ENCODE results near the gene ZBTB42. TPM values are rescaled to one million over a fixed set of nuclear protein-coding genes. Genes with fewer than 3 reads are reported as not detected.

ZBTB42 gene
- total and polyA plus RNA-seq, 4 donors = 1.5 to 9.4 (median 4.9) TPM

DNA sequence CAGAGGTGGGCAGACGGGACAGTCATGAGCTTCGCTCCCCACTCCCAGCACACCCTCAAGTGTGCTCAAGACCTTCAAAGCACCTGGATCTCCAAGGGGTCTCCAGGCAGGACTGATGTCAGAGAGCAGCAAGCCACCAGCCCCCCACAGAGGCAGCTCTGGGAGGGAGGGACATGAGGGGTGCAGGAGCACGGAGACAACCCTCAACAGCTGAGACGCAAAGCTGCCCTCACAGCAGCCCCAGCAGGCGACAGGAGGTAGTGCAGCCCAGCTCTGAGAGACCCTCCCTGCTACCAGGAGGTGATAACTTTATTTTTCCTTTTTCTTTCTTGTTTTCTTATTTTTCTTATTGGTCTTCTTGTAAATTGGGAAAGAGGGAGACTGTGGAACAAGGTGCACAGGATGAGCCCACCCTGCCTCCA, 30.0 kb upstream of the ZBTB42 start:
- 95% methylated on average over 5 of the region's 5 CpGs for WGBS
- peaks cover 17 to 41% (median 21%) of the 10 kb centered on the region in 4 donors for H3K36me3 ChIP-seq (ENCODE audit: control insufficient read depth in 4 of 4, insufficient read depth in 3 of 4, low read depth in 1 of 4, low read length in 3 of 4)

DNA sequence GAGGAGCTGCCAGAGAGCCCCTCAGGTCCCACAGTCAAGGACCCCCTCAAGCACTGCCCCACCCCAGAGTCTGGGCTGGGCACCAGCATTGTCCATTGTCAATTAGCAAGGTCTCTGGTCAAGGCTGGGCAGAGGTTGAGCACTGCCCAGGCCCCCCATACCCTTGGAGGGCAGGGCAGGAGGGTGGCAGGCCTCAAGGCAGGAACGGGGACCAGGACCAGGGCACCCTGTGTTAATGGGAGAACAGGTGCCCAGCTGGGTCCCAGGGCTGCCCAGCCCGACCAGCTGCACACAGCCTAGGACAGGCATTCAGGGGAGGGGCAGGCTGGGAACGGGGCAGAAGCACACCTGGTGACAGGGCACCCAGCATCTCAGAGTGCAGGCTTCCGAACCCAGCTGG, 29.5 kb upstream of the ZBTB42 start:
- Histone ChIP-seq H3K9me3 (ENCODE audit: control insufficient read depth in 4 of 4, low read length in 3 of 4) (no peaks in the 10 kb centered on the region), H3K27ac (ENCODE audit: low read depth in 1 of 2, low read length in 2 of 2) (no peak overlapping the region), H3K36me3 (ENCODE audit: control insufficient read depth in 4 of 4, insufficient read depth in 3 of 4, low read depth in 1 of 4, low read length in 3 of 4) (peaks cover 17 to 43% (median 22%) of the 10 kb centered on the region in 4 donors), H3K4me3 (ENCODE audit: low read depth in 1 of 3, low read length in 3 of 3) (no peak overlapping the region), H3K27me3 (ENCODE audit: control insufficient read depth in 4 of 4, insufficient read depth in 4 of 4, low read length in 3 of 4) (no peaks in the 10 kb centered on the region), H3K4me1 (ENCODE audit: control insufficient read depth in 4 of 4, insufficient read depth in 4 of 4, low read length in 3 of 4) (peaks cover 5 to 31% (median 18%) of the 10 kb centered on the region in 4 donors), H3K9ac (ENCODE audit: low read depth in 1 of 2, low read length in 2 of 2) (no peak overlapping the region)
- TF ChIP-seq GABPA (IDR thresholded peaks at IDR 0.05 in 1 of 2, conservative IDR thresholded peaks at IDR 0.05 in 1 of 2) (no peak), SP1 (IDR thresholded peaks at IDR 0.05) (no peak), NR2F2 (IDR thresholded peaks at IDR 0.05) (no peak), RXRA (IDR thresholded peaks at IDR 0.05) (no peak), FOXA2 (IDR thresholded peaks at IDR 0.05) (no peak), HNF4A (conservative IDR thresholded peaks at IDR 0.05) (no peak), HNF4G (IDR thresholded peaks at IDR 0.05) (no peak), FOXA1 (IDR thresholded peaks at IDR 0.05) (no peak)
- TF ChIP-seq, protein P1, sequence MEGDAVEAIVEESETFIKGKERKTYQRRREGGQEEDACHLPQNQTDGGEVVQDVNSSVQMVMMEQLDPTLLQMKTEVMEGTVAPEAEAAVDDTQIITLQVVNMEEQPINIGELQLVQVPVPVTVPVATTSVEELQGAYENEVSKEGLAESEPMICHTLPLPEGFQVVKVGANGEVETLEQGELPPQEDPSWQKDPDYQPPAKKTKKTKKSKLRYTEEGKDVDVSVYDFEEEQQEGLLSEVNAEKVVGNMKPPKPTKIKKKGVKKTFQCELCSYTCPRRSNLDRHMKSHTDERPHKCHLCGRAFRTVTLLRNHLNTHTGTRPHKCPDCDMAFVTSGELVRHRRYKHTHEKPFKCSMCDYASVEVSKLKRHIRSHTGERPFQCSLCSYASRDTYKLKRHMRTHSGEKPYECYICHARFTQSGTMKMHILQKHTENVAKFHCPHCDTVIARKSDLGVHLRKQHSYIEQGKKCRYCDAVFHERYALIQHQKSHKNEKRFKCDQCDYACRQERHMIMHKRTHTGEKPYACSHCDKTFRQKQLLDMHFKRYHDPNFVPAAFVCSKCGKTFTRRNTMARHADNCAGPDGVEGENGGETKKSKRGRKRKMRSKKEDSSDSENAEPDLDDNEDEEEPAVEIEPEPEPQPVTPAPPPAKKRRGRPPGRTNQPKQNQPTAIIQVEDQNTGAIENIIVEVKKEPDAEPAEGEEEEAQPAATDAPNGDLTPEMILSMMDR (IDR thresholded peaks at IDR 0.05; ENCODE audit: low read depth, low read length, missing input control) = no peak
- TF ChIP-seq, protein P2, sequence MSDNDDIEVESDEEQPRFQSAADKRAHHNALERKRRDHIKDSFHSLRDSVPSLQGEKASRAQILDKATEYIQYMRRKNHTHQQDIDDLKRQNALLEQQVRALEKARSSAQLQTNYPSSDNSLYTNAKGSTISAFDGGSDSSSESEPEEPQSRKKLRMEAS (IDR thresholded peaks at IDR 0.05) = no peak
- TF ChIP-seq, protein P3, sequence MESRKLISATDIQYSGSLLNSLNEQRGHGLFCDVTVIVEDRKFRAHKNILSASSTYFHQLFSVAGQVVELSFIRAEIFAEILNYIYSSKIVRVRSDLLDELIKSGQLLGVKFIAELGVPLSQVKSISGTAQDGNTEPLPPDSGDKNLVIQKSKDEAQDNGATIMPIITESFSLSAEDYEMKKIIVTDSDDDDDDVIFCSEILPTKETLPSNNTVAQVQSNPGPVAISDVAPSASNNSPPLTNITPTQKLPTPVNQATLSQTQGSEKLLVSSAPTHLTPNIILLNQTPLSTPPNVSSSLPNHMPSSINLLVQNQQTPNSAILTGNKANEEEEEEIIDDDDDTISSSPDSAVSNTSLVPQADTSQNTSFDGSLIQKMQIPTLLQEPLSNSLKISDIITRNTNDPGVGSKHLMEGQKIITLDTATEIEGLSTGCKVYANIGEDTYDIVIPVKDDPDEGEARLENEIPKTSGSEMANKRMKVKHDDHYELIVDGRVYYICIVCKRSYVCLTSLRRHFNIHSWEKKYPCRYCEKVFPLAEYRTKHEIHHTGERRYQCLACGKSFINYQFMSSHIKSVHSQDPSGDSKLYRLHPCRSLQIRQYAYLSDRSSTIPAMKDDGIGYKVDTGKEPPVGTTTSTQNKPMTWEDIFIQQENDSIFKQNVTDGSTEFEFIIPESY (IDR thresholded peaks at IDR 0.05) = no peak
- 99% methylated on average over 4 of the region's 4 CpGs for WGBS
- DNase-seq (ENCODE audit: low spot score) = no peak

More for the DNA sequence above, 30.0 kb upstream of the ZBTB42 start:
- no peak overlapping the region for H3K4me3 ChIP-seq (ENCODE audit: low read depth in 1 of 3, low read length in 3 of 3)
- no peaks in the 10 kb centered on the region for H3K9me3 ChIP-seq (ENCODE audit: control insufficient read depth in 4 of 4, low read length in 3 of 4)
- no peak for TF ChIP-seq FOXA2 (IDR thresholded peaks at IDR 0.05)
- TF ChIP-seq, protein P1 (IDR thresholded peaks at IDR 0.05; ENCODE audit: low read depth, low read length, missing input control) = peak; percentile 48
- TF ChIP-seq, protein P3 (IDR thresholded peaks at IDR 0.05) = no peak
- H3K4me1 ChIP-seq (ENCODE audit: control insufficient read depth in 4 of 4, insufficient read depth in 4 of 4, low read length in 3 of 4) = peaks cover 5 to 34% (median 18%) of the 10 kb centered on the region in 4 donors
- no peak overlapping the region for H3K27ac ChIP-seq (ENCODE audit: low read depth in 1 of 2, low read length in 2 of 2)
- no peak for DNase-seq (ENCODE audit: low spot score)
- no peaks in the 10 kb centered on the region for H3K27me3 ChIP-seq (ENCODE audit: control insufficient read depth in 4 of 4, insufficient read depth in 4 of 4, low read length in 3 of 4)
- no peak overlapping the region for H3K9ac ChIP-seq (ENCODE audit: low read depth in 1 of 2, low read length in 2 of 2)

Measured in liver (tissue), 9 donors.